Skeletal muscle tissue (tissue), 4 donors: ENCODE data around the gene GON7. TPM values are rescaled to one million over a fixed set of nuclear protein-coding genes. Genes with fewer than 3 reads are reported as not detected.
A peak's percentile ranks its signal among the peaks of the same experiment; 100 is the strongest.

ENCODE experiments used
- H3K27ac ChIP-seq: one replicate; pipeline ENCODE4 v1.7.0; 2013; ENCODE audit warnings: mild to moderate bottlenecking, low read depth, low read length, inconsistent platforms
- H3K27me3 ChIP-seq, 3 donors: one replicate each; pipeline ENCODE4 v1.7.0; 2013; ENCODE audit warnings: low read length in 3 of 3; ENCODE audit not compliant: control insufficient read depth in 3 of 3, insufficient read depth in 3 of 3
- H3K36me3 ChIP-seq, 3 donors: one replicate each; pipeline ENCODE4 v1.7.0; 2013; ENCODE audit warnings: low read length in 3 of 3; ENCODE audit not compliant: control insufficient read depth in 3 of 3, insufficient read depth in 3 of 3
- H3K4me1 ChIP-seq, 3 donors: one replicate each; pipeline ENCODE4 v1.7.0; 2013; ENCODE audit warnings: low read length in 3 of 3, mild to moderate bottlenecking in 3 of 3; ENCODE audit not compliant: control insufficient read depth in 3 of 3, insufficient read depth in 3 of 3
- H3K4me3 ChIP-seq, 3 donors: one replicate each; pipeline ENCODE4 v1.7.0; 2013; ENCODE audit warnings: low read length in 3 of 3
- H3K9ac ChIP-seq, 3 donors: one replicate each; pipeline ENCODE4 v1.7.0; 2013; ENCODE audit warnings: low read length in 3 of 3, mild to moderate bottlenecking in 3 of 3, moderate library complexity in 2 of 3, low read depth in 1 of 3
- H3K9me3 ChIP-seq, 3 donors: one replicate each; pipeline ENCODE4 v1.7.0; 2013; ENCODE audit warnings: low read length in 3 of 3; ENCODE audit not compliant: control insufficient read depth in 3 of 3
- total RNA-seq: library from RNA; depleted of rRNA; stranded (reverse); fragments of >200 nt; gene quantifications from one replicate; pipeline ENCODE4 v1.2.3, GENCODE V29; 2014
- donor health status: Osteomylitis.

The GON7 gene
- total RNA-seq, 1 donor from 2014 or later = 1.6 TPM

DNA sequence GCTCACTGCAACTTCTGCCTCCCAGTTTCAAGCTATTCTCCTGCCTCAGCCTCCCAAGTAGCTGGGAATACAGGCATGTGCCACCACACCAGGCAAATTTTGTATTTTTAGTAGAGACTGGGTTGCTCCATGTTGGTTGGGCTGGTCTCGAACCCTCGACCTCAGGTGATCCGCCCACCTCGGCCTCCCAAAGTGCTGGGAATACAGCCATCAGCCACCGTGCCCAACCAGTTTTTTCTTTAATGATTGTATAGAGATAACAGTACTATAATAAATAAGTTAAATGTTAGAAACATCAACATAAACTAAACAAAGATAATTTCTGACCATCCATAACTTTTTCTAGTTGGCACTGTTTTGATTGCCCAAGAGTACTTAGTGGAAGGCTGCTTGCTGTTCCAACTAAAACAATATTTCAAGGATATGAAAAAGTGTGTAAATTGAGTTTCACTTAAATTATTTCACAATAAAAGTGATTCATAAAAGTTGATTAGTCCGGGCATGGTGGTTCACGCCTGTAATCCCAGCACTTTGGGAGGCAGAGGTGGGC is 5.6 kb downstream of the GON7 start:
- Histone ChIP-seq H3K9me3 (no peaks in the 10 kb centered on the region), H3K36me3 (peaks cover 0 to 4% (median 2%) of the 10 kb centered on the region in 3 donors), H3K4me3 (no peak overlapping the region), H3K27me3 (no peaks in the 10 kb centered on the region), H3K27ac (no peak overlapping the region), H3K4me1 (peaks cover 6 to 8% (median 6%) of the 10 kb centered on the region in 3 donors), H3K9ac (no peak overlapping the region)

GRCh38 chr14:93200553-93200952 is 6.3 kb downstream of the GON7 start:
- Histone ChIP-seq H3K36me3 (peaks cover 0 to 4% (median 2%) of the 10 kb centered on the region in 3 donors), H3K9me3 (no peaks in the 10 kb centered on the region), H3K4me3 (no peak overlapping the region), H3K4me1 (peaks cover 1 to 5% (median 5%) of the 10 kb centered on the region in 3 donors), H3K27ac (no peak overlapping the region), H3K9ac (no peak overlapping the region), H3K27me3 (no peaks in the 10 kb centered on the region)

DNA sequence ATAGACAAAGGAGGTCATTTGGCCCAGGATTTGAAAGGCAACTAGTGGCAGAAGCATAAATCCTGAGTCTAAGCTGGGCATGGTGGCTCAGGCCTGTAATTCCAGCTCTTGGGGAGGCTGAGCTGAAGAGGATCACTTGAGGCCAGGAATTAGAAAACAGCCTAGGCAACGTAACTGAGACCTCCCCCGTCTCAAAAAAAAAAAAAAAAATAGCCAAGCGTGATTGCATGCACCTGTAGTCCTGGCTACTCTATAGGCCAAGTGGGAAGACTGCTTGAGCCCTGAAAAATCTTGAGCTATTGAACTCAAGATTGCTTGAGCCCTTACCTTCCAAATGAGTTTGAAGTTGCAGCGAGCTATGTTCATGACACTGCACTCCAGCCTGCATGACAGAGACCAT is 7.8 kb downstream of the GON7 start:
- H3K27me3 ChIP-seq = no peaks in the 10 kb centered on the region
- H3K4me1 ChIP-seq = peaks cover 6 to 12% (median 6%) of the 10 kb centered on the region in 3 donors
- no peak overlapping the region for H3K27ac ChIP-seq
- no peak overlapping the region for H3K4me3 ChIP-seq
- H3K9me3 ChIP-seq = no peaks in the 10 kb centered on the region
- H3K36me3 ChIP-seq = peaks cover 0 to 4% (median 0%) of the 10 kb centered on the region in 3 donors
- H3K9ac ChIP-seq = no peak overlapping the region

DNA sequence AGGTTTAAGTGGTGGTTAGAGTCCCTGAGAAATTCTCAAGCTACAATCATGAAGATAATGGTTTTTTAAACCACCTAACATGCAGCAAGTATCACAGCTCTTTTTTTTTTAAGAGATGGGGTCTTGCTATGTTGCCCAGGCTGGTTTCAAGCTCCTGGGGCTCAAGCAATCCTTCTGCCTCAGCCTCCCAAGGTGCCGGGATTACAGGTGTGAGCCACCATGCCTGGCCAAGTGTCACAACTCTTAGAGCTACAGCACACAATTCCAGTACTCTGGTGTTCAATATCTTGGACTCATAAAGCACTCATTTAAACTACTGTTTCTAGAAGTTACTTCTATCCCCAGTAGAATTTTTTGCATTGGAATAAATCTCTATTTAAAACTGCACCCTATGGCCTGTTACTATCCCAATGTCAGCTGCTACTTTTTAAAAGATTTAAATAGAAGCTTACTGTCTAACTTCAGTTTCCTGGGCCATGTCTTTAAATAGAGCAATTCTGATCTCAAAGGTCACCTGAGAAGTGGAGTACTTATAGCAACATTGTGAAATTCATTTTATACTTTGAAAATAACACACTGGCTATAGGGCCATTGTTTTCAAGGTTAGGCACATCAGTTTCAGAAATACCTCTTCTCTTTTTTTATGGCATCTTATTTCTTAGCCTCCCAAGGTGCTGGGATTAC is 11.4 kb downstream of the GON7 start:
- peaks cover 6 to 14% (median 9%) of the 10 kb centered on the region in 3 donors for H3K4me1 ChIP-seq
- no peaks in the 10 kb centered on the region for H3K9me3 ChIP-seq
- no peaks in the 10 kb centered on the region for H3K36me3 ChIP-seq
- H3K27me3 ChIP-seq = no peaks in the 10 kb centered on the region
- H3K27ac ChIP-seq = peak overlapping the region; percentile 65
- no peak overlapping the region for H3K9ac ChIP-seq
- H3K4me3 ChIP-seq = peak overlapping the region in 1 of 3 donors; percentile 17

- peaks cover 3 to 20% (median 19%) of the 10 kb centered on the region in 3 donors for H3K36me3 ChIP-seq
- H3K9ac ChIP-seq = no peak overlapping the region
- H3K4me3 ChIP-seq = no peak overlapping the region
- no peaks in the 10 kb centered on the region for H3K27me3 ChIP-seq
- peaks cover 15 to 28% (median 19%) of the 10 kb centered on the region in 3 donors for H3K4me1 ChIP-seq
- H3K27ac ChIP-seq = no peak overlapping the region
- no peaks in the 10 kb centered on the region for H3K9me3 ChIP-seq
Observed at GRCh38 chr14:93186956-93187355, 19.9 kb downstream of the GON7 start.

GRCh38 chr14:93186466-93186865 is 20.4 kb downstream of the GON7 start:
- Histone ChIP-seq H3K9ac (peak overlapping the region in 1 of 3 donors; percentile 20), H3K27ac (no peak overlapping the region)

DNA sequence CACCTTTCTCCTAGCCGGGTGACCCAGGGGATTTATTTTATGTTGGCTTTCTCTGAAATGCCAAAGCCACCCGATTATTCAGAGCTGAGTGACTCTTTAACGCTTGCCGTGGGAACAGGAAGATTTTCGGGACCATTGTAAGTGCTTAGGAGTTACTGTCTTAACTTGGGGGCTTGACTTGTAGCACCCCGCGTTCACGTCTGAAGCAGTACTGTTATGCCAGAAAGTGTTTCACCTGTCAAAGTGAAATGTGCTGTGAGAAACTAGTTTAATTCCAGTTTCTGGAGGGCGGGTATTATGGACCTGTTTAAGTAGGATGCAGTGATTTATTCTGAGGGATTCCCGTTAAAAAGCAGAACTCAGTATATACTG is 21.5 kb downstream of the GON7 start:
- Histone ChIP-seq H3K9me3 (no peaks in the 10 kb centered on the region), H3K27me3 (no peaks in the 10 kb centered on the region), H3K36me3 (peaks cover 3 to 20% (median 19%) of the 10 kb centered on the region in 3 donors), H3K27ac (peak overlapping the region; percentile 99), H3K9ac (peak overlapping the region; percentile 97 to 99 (median 98)), H3K4me3 (peak overlapping the region; percentile 86 to 96 (median 96)), H3K4me1 (peaks cover 15 to 28% (median 19%) of the 10 kb centered on the region in 3 donors)

More at GRCh38 chr14:93186466-93186865, 20.4 kb downstream of the GON7 start:
- no peaks in the 10 kb centered on the region for H3K27me3 ChIP-seq
- peaks cover 3 to 20% (median 19%) of the 10 kb centered on the region in 3 donors for H3K36me3 ChIP-seq
- no peak overlapping the region for H3K4me3 ChIP-seq
- H3K4me1 ChIP-seq = peaks cover 15 to 28% (median 19%) of the 10 kb centered on the region in 3 donors
- H3K9me3 ChIP-seq = no peaks in the 10 kb centered on the region

DNA sequence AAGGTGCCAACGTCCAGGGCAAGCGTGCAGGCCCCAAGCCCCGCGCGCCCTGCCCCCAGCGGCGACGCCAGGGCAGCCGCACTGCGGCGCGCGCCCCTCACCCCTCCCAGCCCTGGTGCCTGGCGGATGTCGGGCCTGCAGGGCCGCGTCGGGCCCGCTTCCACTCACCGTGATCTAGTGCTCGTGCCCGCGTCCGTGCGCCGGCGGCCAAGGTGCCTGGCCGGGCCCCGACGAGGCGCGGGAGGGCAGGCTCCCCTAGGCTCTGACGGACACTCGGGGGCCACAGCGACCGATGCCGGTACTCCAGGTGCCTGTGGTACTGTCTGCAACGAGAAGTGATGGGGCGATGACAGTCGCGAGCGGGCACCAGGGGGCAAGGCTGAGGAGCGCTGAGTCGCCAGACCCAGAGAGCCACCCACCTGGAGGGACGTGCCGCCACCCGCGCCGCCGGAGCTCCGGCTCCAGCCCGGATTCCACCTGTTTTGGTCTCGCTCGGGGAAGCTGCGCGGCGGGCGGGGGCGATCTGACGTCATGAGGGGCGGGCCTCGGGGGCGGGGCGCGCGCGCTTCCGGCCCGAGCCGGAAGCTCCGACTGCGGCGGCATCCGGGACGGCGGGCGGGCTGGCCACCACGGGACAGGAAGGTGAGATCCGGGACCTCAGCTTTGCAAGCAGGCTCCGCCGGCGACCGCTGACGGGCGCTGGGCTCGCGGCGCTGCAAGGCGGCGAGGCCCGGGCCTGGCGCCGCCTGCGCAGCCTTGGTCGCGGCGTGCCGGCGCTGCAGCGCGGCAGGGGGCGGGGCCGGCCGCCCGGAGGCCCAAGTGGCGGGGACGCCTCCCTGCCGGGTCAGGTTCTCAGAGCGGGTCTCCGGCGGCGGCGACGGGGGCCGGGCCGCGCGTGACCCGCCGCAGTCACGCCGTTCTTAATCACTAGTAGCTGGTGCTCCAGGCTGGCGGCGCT is 22.2 kb downstream of the GON7 start, which contains the start of the genes LYSET and MOAP1:
TSS of gene LYSET (plus strand) at position 927 of the 958 bp plus-strand sequence. CDS start 89 bp downstream, outside the sequence.
TSS of gene MOAP1 (minus strand) at position 507 of the 958 bp plus-strand sequence. CDS start 655 bp downstream, outside the sequence.
- H3K36me3 ChIP-seq = peaks cover 3 to 20% (median 19%) of the 10 kb centered on the region in 3 donors
- no peaks in the 10 kb centered on the region for H3K9me3 ChIP-seq
- H3K4me1 ChIP-seq = peaks cover 15 to 28% (median 19%) of the 10 kb centered on the region in 3 donors
- peak within 1 kb of the TSS; percentile 97 to 99 (median 98) for H3K9ac ChIP-seq
- peak within 1 kb of the TSS; percentile 95 to 96 (median 96) for H3K4me3 ChIP-seq
- H3K27me3 ChIP-seq = no peaks in the 10 kb centered on the region
- H3K27ac ChIP-seq = peak within 1 kb of the TSS; percentile 99

DNA sequence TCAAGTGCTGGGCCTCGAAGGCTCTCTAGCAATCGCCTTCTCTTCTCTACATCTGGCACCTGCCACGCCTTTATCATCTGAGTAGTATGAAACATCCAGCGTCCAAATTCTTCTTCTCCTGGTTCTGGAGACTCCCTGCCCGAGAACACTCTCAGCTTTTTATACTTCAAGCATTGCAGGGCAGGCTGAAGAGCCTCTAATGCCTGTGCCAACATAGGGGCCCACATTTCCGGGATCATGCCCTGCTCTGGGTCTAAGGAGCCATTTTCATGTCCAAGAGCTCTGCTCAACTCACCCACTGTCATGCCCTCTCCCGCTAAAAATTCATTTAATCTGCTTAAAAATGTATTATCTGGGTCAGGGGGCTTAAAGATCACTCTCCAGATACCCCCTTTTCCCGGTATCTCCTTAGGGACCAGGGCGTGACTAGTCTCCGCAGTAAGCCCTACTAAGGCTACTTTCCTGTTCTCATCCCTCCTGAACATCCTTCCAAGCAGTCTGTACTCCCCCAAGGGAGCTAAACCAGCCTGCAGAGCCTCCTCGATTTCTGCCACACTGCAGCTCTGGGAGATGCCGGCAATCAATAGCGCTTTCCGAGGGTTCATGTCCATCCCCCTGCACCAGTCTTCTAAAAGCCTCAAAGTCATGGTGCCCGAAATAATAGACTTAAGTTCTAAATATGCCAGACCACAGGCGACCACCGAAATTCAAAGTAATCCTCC is 23.1 kb downstream of the GON7 start:
- Histone ChIP-seq H3K27me3 (no peaks in the 10 kb centered on the region), H3K4me3 (peak overlapping the region; percentile 86 to 96 (median 95)), H3K27ac (peak overlapping the region; percentile 92), H3K9me3 (no peaks in the 10 kb centered on the region), H3K9ac (peak overlapping the region; percentile 89 to 98 (median 97)), H3K36me3 (peaks cover 3 to 20% (median 16%) of the 10 kb centered on the region in 3 donors), H3K4me1 (peaks cover 15 to 28% (median 19%) of the 10 kb centered on the region in 3 donors)
